Activated CD8-positive, alpha-beta memory T cell treated with anti-CD3 and anti-CD28 coated beads, Interleukin-2, amount 50 U/mL, for 4 hours (primary cell): Measurements from ENCODE around the gene ALDH1A2.
A peak's percentile ranks its signal among the peaks of the same experiment; 100 is the strongest.
"Not testable (repeated sequence)": the region's sequence is repeated elsewhere in the genome, so short reads cannot be mapped to it uniquely, and the experiment has no call there.

Experiments
- DNase-seq: peaks from one replicate; pipeline ENCODE4 v3.0.0-alpha.2; 2020

The ALDH1A2 gene

GRCh38 chr15:58066042-58066867, 744 bp upstream of the ALDH1A2 start:
- DNase-seq = peak; percentile 43

- no peak for DNase-seq
Observed at GRCh38 chr15:58064980-58065444, 499 bp downstream of the ALDH1A2 start.

GRCh38 chr15:58064082-58064979, 1.2 kb downstream of the ALDH1A2 start:
- no peak for DNase-seq

- no peak for DNase-seq
Observed at GRCh38 chr15:58063614-58064013, 1.9 kb downstream of the ALDH1A2 start.

GRCh38 chr15:58062983-58063382, 2.5 kb downstream of the ALDH1A2 start:
- no peak for DNase-seq

- DNase-seq = no peak
Observed at GRCh38 chr15:58062175-58062574, 3.3 kb downstream of the ALDH1A2 start.

- DNase-seq = no peak
Observed at GRCh38 chr15:58060575-58060974, 4.9 kb downstream of the ALDH1A2 start.

GRCh38 chr15:58058729-58059128, 6.8 kb downstream of the ALDH1A2 start:
- DNase-seq = no peak

- no peak for DNase-seq
Observed at GRCh38 chr15:58058073-58058472, 7.4 kb downstream of the ALDH1A2 start.

GRCh38 chr15:58057559-58057958, 8.0 kb downstream of the ALDH1A2 start:
- DNase-seq = no peak

- DNase-seq = no peak
Observed at GRCh38 chr15:58056015-58056414, 9.5 kb downstream of the ALDH1A2 start.

GRCh38 chr15:58053315-58054153, 12.0 kb downstream of the ALDH1A2 start:
- no peak for DNase-seq

GRCh38 chr15:58052334-58052733, 13.2 kb downstream of the ALDH1A2 start:
- DNase-seq = no peak

GRCh38 chr15:58049520-58050227, 15.8 kb downstream of the ALDH1A2 start:
- DNase-seq = no peak

GRCh38 chr15:58048261-58048660, 17.2 kb downstream of the ALDH1A2 start:
- no peak for DNase-seq

GRCh38 chr15:58047149-58047548, 18.4 kb downstream of the ALDH1A2 start:
- DNase-seq = no peak

- no peak for DNase-seq
Observed at GRCh38 chr15:58046467-58046866, 19.0 kb downstream of the ALDH1A2 start.

GRCh38 chr15:58045376-58045775, 20.1 kb downstream of the ALDH1A2 start:
- not testable (repeated sequence) for DNase-seq

GRCh38 chr15:58044551-58044950, 21.0 kb downstream of the ALDH1A2 start:
- no peak for DNase-seq

- DNase-seq = peak; percentile 22
Observed at GRCh38 chr15:58043192-58043903, 22.2 kb downstream of the ALDH1A2 start.

GRCh38 chr15:58042006-58042405, 23.5 kb downstream of the ALDH1A2 start:
- DNase-seq = no peak
